Fibroblast of peridontal ligament (primary cell): Measurements from ENCODE around the gene LAG3.
A peak's percentile ranks its signal among the peaks of the same experiment; 100 is the strongest.

Experiments
- DNase-seq: peaks from one replicate; pipeline ENCODE4 v3.0.0-alpha.2; 2010; ENCODE audit errors: extremely low read depth

Gene LAG3

GRCh38 chr12:6823182-6824084 is 51.1 kb downstream of the LAG3 start:
- DNase-seq = no peak

- DNase-seq = no peak
Measured at GRCh38 chr12:6824085-6824775, 51.9 kb downstream of the LAG3 start.

- DNase-seq = no peak
Measured at GRCh38 chr12:6824901-6825381, 52.6 kb downstream of the LAG3 start.

GRCh38 chr12:6825398-6826124 is 53.2 kb downstream of the LAG3 start:
- peak; percentile 87 for DNase-seq

GRCh38 chr12:6826125-6826733 is 53.9 kb downstream of the LAG3 start:
- DNase-seq = no peak

GRCh38 chr12:6826734-6827436 is 54.6 kb downstream of the LAG3 start:
- DNase-seq = no peak

- peak; percentile 73 for DNase-seq
Measured at GRCh38 chr12:6827437-6827911, 55.2 kb downstream of the LAG3 start.
